Measurements from ENCODE around the gene ADCK1.
"Not testable (repeated sequence)": the region's sequence is repeated elsewhere in the genome, so short reads cannot be mapped to it uniquely, and the experiment has no call there.

The ADCK1 gene

DNA sequence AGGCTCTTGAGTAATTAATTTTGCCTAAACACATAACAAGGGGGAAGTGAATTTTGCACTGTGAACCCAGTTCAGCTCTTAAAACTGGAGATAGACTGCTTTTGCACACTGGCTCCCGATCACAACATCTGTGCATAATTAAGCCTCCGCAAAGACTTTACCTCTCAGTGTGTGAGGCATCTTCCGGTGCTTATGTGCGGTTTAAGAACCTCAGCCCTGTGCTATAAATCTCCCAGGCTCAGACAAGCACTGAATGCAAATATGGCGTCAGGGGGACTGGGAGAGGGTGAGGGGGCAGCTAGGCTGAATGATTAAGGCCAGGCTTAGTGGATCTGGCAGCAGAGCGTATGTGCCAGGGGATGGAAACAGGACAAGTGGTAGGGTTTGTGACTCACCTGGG lies 103.3 kb downstream of the ADCK1 start:
- no peak for DNase-seq (ENCODE audit: low read depth)

DNA sequence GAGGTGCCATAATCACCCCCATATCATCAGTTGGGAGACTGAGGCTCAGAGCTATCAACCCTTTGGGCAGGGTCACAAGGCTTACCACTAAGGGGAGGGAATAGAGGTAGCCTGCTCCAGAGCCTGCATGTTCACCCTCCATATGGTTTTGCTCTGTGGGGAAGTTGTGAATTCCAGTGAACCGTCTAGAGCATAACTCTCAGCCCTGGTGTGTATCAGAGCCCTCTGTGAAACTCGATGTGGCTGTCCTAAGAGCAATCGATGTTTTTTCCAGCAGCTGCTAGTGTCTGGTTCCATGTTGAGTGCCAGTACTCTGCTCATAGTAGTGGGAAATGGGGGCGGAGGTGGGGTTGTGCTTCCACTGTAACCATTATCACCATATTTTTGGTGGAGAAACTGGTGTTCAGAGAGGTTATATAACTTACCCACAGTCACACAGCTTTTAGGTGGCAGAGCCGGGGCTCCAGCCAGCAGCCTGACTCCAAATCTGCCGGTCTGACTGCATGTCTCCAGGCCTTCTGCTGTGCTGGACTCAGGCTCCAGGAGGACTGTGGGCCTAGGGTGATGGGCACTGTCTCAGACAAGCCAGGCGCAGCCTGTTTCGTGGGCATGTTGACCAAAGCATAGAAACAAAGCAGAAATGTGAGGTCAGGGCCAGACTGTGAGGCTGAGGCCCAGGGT lies 104.2 kb downstream of the ADCK1 start:
- DNase-seq (ENCODE audit: low read depth), result no peak

DNA sequence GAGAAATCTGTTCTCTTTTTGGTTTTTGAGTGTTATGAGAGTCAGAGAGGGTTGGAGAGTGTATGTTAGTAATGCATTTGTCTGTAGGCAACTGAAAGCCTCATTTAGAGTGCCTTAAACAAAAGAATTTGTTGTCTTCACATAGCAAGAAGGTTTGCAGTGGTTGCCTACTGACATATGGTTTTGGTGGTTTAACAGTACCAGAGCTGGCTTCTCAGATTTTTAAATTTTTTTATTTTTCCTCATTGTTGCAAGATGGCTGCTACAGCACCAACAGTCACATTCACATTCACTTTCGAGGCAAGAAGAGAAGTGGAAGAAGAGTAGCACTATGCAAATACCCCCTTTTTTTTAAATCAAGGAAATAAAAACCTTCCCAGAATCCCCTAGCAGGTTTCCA lies 106.5 kb downstream of the ADCK1 start:
- no peak for DNase-seq (ENCODE audit: low read depth)

DNA sequence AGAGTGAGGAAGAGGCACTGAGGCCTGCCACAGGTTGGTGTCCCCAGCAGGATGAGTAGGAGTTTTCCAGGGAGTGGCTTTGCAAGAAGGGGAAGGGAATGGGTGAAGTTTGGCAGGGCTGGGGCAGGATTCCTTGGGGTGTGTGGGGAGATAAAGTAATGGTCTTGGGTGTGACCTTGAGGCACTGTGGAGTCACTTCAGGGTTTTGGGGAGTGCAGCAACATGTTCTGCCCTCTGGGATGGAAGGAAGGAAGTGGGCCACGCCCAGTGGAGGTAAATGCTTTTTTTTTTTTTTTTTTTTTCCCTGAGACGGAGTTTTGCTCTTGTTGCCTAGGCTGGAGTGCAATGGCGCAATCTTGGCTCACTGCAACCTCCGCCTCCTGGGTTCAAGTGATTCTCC lies 108.9 kb downstream of the ADCK1 start:
- DNase-seq (ENCODE audit: low read depth), result no peak

DNA sequence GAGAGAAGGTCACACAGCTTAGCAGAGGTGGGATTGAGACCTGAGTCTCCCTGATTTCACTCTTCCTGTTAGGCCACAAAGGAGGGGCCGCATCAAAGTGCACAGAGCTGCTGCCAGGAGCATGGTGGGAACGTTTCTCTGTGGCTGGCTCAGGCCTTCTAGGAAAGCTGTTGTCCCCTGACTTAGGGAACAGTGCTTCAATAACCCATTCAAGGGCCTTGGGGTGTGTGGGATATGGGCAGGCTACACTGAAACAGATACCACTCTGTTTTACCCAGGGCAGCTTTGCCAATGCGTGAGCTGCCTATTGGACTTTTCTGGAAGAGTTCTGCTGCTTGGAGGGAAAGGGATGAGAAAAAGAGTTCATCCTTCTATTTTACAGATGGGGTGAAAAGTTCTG lies 110.0 kb downstream of the ADCK1 start:
- DNase-seq (ENCODE audit: low read depth), result no peak

DNA sequence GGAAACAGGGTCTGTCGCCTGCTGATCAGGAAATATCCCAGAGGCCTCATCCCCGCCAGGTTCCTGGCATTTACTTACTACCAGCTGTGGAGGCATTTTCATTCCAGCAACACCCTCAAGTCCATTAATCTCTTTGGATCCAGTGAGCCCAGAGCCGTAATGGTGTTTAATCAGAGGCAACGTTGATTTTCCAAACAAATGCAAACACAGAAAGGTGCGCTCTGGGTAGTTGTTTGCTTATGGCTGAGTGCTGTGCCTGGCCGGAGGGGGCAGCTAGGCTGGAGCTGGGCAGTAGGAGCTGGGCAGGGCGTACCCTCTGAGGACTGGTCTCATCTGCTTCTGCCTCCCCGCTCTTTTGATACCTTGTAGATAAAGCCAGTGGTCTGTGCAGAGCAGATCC lies 110.6 kb downstream of the ADCK1 start:
- no peak for DNase-seq (ENCODE audit: low read depth)

DNA sequence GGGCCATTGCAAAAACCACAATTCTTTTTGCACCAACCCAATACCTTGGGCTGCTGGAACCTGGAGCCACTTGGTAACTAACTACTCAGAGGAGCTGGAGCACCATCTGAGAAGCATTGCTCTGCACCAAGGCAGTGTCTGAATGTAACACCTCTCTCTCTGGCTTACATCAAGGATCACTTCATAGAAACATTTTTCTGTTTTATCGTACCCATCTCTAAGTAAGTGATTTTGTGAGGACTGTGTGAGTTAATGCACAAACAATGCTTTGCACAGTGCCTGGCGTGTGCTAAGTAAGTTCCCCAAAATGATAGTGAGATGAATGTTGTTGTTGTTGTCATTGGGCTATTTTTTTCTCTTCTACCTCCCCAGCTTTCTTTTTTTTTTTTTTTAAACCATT lies 111.4 kb downstream of the ADCK1 start:
- no peak for DNase-seq (ENCODE audit: low read depth)

DNA sequence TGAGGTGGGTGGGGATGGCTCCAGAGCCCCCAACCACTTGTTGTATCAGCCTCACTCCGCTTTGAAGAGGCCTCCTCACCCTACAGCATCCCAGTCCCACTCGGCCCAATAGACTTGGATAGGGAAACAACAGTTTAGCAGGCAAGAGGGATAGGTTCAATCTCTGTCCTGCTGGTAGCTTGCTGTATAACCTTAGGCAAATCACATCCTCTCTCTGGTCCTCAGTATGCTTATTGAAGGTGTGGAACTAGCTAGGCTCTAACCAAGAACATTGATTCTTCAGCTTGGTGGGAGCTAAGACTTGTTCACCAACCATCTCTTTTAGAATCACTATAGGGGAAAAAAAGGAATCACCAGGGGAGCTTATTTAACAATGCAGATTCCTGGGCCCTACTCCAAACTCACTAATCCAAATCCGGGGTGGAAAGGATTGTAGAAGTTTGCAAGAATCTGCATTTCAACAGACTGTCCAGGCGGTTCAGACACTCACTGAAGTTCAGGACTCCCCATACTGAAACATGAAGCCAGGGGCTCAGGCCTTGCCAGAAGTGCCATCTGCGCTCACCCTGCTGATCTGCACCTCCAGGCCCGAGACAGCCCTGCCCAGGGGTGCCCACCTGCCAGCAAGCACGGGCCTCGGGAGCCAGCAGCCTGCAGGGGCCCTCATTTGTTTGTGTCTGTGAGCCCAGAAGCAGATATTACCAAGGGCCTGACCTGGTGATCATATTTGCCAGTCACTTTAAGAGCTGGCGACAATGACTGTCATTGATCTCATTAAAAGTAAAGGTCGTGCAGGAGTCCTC lies 113.0 kb downstream of the ADCK1 start:
- no peak for DNase-seq (ENCODE audit: low read depth)

DNA sequence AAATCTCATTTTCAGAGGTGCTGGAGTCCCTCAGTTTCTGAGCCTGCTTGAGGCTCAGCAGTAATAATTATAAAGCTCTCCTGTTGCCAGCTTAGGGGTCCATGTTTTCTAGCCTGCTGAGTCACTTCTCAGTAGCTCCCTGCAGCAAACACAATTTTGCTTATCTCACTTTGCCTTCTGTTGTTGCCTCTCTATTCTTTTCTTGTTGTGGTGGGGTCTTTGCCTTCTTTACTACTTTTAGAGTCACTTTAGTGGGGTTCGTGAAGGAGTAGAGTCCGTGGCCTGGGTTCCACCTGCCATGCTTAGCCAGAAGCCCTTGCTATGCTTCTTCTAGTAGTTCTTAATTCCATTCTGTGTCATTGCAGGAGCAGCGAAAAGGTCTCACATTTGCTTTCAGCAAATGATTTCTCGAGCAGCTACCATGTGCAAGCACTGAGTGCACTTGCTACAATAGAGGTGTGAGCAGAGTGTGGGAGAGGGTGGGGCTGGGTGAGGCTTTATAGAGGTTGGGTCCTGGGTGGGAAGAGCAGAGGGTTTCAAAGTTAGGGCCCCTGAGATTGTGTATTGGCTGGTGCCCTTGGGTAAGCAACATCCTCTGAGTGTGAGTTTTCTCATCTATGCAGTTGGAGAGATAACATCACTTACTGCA lies 114.3 kb downstream of the ADCK1 start:
- no peak for DNase-seq (ENCODE audit: low read depth)

DNA sequence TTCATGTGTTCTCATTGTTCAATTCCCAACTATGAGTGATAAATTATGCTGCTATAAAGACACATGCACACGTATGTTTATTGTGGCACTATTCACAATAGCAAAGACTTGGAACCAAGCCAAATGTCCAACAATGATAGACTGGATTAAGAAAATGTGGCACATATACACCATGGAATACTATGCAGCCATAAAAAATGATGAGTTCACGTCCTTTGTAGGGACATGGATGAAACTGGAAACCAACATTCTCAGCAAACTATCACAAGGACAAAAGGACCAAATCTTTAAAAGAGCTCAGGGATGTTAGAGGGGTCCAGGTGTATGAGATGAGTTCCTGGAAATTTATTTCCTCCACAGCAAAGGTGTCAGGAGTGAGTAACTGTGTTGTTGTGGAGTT lies 115.5 kb downstream of the ADCK1 start:
- not testable (repeated sequence) for DNase-seq (ENCODE audit: low read depth)

DNA sequence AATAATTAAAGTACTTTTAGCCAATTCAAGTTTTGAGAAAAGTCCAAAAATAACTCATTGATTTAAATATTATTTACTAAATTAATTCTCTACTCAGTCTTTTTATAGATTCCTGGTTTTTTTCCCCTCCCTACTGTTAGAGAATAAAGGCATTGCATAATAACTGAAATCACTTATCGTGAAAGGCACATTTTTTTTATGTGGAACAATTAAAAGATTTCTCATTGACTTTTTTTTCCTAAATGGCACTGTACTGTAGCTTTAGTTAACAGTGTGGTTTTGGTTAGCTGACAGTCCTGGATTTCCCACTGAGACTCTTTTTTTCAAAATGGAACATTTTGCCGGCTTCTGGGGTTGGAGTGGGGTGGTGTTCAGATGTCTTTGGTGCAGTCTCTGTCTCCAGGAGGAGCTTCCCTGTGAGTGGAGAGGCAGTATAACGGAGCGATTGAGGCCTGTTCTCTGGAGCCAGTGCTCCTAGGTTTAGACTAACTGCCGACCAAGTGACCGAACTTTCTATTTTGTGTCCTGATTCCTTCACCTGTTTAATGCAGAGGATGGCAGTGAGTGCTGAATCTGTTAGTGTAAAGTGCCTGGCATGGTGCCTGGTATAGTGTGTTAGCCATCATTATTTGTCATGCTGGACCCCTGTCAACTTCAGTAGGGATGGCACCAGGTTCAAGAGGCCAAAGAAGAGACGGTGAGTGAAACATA lies 117.7 kb downstream of the ADCK1 start:
- DNase-seq (ENCODE audit: low read depth), result no peak

DNA sequence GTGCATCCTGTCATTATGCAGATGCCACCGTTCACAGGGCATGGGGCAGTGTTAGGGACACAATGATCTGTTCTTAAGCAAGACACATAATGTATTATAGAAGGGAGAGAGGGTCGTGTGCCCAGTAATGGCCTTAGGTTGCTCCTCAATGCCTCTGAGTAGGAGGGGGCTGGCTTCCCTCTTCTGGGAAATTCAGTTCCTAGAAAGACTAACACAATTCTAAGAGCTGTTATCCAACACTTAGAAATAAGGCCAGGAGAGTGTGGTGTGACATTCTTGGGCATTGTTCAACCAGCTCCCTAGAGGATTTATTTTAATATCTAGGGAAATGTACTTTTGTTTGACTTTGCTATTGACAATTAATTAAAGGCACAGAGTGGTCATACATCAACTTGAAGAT lies 118.5 kb downstream of the ADCK1 start:
- DNase-seq (ENCODE audit: low read depth), result no peak

DNA sequence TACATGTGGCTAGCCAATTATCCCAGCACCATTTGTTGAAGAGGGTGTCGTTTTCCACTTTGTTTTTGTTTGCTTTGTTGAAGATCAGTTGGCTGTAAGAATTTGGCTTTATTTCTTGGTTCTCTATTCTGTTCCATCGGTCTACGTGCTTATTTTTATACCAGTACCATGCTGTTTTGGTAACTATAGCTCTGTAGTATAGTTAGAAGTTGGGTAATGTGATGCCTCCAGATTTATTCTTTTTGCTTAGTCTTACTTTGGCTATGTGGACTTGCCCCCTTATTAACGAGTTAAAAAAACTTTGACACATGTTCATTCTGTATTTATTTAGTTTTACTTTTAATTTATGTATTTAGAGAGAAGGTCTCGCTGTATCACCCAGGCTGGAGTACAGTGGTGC lies 120.4 kb downstream of the ADCK1 start:
- DNase-seq (ENCODE audit: low read depth), result no peak

DNA sequence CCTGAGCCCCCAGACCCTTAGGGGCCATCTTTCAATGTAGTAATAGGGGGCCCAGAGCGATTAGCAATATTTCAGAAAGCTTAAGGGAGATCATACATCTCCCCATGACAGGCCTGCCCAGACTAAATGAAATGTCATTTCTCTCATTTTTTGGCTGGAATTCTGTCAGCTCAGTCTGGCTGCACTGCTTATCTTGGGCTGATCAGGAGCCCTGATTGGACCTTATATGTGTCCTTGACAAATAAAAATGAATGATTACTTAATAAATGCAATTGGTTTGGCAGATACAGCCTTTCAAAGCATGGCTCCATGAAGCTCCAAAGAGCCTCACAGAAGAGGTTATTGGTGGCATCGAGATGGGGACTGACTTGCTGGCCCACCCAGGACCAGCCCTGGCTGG lies 121.9 kb downstream of the ADCK1 start:
- no peak for DNase-seq (ENCODE audit: low read depth)

DNA sequence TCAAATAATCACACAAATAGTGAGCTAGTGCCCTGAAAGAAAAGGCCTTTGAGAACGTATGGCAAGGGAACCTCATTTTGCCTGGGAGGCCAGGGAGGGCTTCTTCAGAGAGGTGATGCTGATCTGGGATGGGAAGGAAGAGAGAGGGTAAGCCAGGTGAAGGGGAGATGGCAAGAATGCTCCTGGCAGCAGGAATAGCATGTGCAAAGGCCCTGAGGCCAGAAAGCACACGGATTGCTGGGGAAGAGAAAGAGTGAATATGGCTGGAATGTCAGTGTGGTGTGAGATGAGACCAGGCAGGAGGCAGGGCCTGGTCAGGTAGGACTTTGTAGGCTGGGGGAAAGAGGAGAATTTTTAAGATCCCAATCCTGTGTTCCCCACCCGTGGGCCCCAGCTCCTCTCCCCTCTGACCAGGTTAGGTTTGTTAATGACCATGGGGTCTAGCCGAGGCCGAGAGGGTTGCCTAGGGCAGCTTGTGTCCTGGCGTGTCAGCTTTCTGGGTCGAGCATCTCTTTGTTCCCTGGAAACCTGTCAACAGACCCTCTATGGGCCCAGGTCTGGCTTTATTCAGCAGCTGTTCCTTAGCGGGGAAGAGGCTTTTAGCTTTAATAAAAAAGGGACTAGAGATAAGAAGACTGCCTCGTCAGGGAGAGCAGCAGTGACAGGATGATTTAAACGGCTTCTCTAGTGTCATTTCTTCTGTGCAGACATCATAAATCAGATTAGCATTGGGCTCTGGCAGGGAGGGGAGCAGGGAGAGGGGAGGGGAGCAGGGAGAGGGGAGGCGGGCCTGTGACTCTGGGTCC lies 123.4 kb downstream of the ADCK1 start:
- no peak for DNase-seq (ENCODE audit: low read depth)

DNA sequence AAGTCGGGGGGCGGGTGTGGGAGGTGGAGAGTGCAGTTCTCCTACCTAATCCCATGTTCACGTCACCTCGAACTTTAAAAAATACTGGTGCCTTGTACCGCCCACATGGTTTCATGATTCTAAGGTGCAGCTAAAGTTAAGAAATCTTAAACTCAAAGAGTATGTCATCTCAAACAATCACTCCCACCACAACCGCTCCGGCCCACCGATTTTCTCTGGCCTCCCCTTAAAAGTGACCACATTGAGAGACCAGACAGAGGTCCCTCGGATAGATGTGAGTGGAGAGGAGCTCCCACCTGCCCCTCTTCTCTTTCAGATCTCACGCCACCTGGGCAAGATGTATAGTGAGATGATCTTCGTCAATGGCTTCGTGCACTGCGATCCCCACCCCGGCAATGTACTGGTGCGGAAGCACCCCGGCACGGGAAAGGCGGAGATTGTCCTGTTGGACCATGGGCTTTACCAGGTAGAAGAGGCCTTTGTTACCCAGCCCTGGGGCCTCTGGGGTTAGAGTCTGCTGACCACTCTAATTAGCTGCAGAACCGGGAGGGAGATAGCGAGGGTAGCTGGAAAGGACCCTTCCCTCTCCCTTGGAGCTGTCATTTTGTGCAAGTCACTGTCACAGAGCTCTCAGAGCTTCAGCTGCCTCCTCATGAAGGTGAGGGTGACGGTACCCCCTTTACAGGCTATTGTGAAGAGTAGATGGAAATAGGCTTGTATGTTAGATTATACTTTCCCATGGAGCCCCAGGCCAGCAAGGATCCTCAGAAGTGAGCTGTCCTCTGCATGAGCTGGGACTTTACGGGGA lies 124.4 kb downstream of the ADCK1 start:
- DNase-seq (ENCODE audit: low read depth), result no peak

DNA sequence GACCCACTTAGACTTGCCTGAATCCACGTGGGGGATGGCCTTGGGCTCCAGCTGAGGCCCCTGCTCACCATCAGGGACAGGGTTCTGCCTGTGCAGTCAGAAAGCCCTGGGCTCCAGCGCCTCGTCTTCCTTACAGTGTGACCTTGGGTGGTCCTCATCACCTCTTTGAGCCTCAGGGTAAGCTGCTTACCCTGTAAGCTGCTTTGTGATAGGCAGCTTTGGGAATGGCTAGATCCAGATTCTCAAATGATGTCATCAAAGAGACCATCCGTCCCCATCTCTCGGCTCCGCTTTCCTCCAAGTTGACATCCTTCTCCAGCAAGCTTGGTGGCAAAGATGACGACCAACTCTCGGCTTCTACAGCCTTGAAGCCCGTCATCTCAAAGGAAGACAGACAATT lies 127.0 kb downstream of the ADCK1 start:
- DNase-seq (ENCODE audit: low read depth), result no peak

DNA sequence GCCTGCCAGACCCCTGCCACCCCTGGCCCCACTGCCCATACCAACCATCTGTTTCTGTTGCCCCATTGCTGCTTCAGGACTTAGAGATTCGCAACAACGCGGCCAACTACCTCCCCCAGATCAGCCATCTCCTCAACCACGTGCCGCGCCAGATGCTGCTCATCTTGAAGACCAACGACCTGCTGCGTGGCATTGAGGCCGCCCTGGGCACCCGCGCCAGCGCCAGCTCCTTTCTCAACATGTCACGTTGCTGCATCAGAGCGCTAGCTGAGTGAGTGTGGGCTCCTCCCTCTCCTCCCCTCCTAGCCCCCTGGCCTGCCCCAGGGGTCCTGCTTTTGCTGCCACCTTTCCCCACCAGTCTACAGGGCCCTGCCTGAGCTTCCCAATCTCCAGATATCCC lies 131.5 kb downstream of the ADCK1 start:
- no peak for DNase-seq (ENCODE audit: low read depth)

DNA sequence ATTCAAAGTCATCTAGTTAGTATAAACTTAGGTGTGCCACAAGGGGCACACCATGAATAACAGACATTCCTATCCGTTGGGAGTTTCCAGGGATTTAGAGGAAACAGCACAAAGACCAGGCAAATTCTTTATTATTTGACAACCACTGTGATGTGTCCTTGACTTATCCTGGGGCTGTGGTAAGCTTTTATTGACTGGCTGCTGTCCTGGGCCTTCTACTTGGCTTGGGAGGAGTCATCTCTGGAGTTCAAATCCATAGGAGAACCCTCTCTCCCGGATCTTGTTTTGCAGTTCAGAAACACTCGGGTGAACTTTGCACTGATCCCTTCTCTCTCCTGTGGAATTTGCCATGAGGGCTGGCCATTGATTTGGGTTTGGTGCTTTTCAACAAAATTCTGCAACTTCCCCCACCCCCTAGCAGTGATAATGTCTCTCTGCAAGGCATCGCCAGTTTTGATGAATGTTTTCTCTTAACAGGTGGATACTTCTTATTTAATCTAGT lies 136.3 kb downstream of the ADCK1 start:
- DNase-seq (ENCODE audit: low read depth), result no peak

DNA sequence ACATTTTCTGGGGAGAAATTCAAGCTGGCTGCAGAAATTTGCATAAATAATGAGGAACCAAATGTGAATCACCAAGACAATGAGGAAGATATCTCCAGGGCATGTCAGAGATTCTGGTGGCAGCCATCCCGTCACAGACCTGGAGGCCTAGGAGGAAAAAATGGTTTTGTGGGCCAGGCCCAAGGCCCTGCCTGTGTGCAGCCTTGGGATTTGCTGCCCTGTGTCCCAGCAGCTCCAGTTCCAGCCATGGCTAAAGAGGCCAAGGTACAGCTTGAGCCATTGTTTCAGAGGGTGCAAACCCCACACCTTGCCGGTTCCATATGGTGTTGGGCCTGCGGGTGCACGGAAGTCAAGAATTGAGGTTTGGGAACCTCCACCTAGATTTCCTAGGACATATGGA lies 147.5 kb downstream of the ADCK1 start:
- no peak for DNase-seq (ENCODE audit: low read depth)
